Spleen (tissue), 7 donors: ENCODE measurements around the gene ATF7IP2.

Source experiments
- CTCF ChIP-seq, 11 experiments: fragments of 200-600 bp in 7 of 11; fragments of 450-650 bp in 4 of 11; sonication (generic) in 4 of 11; IDR thresholded peaks in 8 of 11; conservative IDR thresholded peaks in 3 of 11; 1 replicate in 7 of 11; 2 replicates in 4 of 11; pipeline versions ENCODE4 v1.4.0 to v1.8.0; 2016 to 2021; ENCODE audit warnings: antibody characterized with exemption in 11 of 11, inconsistent platforms in 4 of 11, mild to moderate bottlenecking in 1 of 11
- POLR2A ChIP-seq, 3 donors: fragments of 450-650 bp; IDR thresholded peaks; one replicate each; pipeline ENCODE4 v1.5.1; 2017; ENCODE audit warnings: antibody characterized with exemption in 3 of 3, mild to moderate bottlenecking in 1 of 3
- donor health status: DM: no; HTN: no; CAD: no; lungs with moderate emphysema.
- donor health status: DM: no; HTN: no; CAD: no.
- donor health status: DM: no; HTN: no; CAD: no.

- TF ChIP-seq CTCF (IDR thresholded peaks at IDR 0.05 in 8 of 11, conservative IDR thresholded peaks at IDR 0.05 in 3 of 11), result no peak
- TF ChIP-seq POLR2A (IDR thresholded peaks at IDR 0.05), result no peak
Measured at GRCh38 chr16:10522966-10523365, 137.1 kb downstream of the ATF7IP2 start.
